Measurements from ENCODE around the gene PEX12.
"Not testable (repeated sequence)": the region's sequence is repeated elsewhere in the genome, so short reads cannot be mapped to it uniquely, and the experiment has no call there.

Gene PEX12

GRCh38 chr17:35578197-35578928 is at the start of gene PEX12:
TSS of gene PEX12 (minus strand) at chr17:35578571. CDS start at chr17:35578021, 550 bp downstream.
- peak; percentile 84 for DNase-seq

GRCh38 chr17:35627417-35627816 is 49.0 kb upstream of the PEX12 start:
- no peak for DNase-seq

GRCh38 chr17:35621768-35622167 is 43.4 kb upstream of the PEX12 start:
- DNase-seq = no peak

- no peak for DNase-seq
Measured at GRCh38 chr17:35618628-35619027, 40.3 kb upstream of the PEX12 start.

GRCh38 chr17:35617505-35617904 is 39.1 kb upstream of the PEX12 start:
- no peak for DNase-seq

GRCh38 chr17:35616536-35616935 is 38.2 kb upstream of the PEX12 start:
- no peak for DNase-seq

GRCh38 chr17:35614810-35615209 is 36.4 kb upstream of the PEX12 start:
- no peak for DNase-seq

GRCh38 chr17:35612924-35613521 is 34.7 kb upstream of the PEX12 start:
- DNase-seq = no peak

- not testable (repeated sequence) for DNase-seq
Measured at GRCh38 chr17:35610746-35611145, 32.4 kb upstream of the PEX12 start.

GRCh38 chr17:35609831-35610230 is 31.5 kb upstream of the PEX12 start:
- DNase-seq = no peak

GRCh38 chr17:35607239-35607847 is 29.0 kb upstream of the PEX12 start:
- DNase-seq = no peak

GRCh38 chr17:35605678-35606077 is 27.3 kb upstream of the PEX12 start:
- DNase-seq = no peak

- no peak for DNase-seq
Measured at GRCh38 chr17:35603674-35604073, 25.3 kb upstream of the PEX12 start.

GRCh38 chr17:35597604-35598003 is 19.2 kb upstream of the PEX12 start:
- no peak for DNase-seq

- DNase-seq = no peak
Measured at GRCh38 chr17:35596530-35597233, 18.3 kb upstream of the PEX12 start.

- DNase-seq = no peak
Measured at GRCh38 chr17:35596072-35596471, 17.7 kb upstream of the PEX12 start.

- no peak for DNase-seq
Measured at GRCh38 chr17:35588196-35588920, 10.0 kb upstream of the PEX12 start.

GRCh38 chr17:35587074-35587961 is 8.9 kb upstream of the PEX12 start, which contains the start of gene AP2B1:
TSS of gene AP2B1 (plus strand) at chr17:35587322. CDS start at chr17:35594031, 6,709 bp downstream.
- DNase-seq = peak; percentile 97

GRCh38 chr17:35586569-35587073 is 8.2 kb upstream of the PEX12 start:
- DNase-seq = no peak

GRCh38 chr17:35584061-35584460 is 5.7 kb upstream of the PEX12 start:
- no peak for DNase-seq

GRCh38 chr17:35578929-35579432 is 610 bp upstream of the PEX12 start:
- no peak for DNase-seq

Data from activated effector memory CD4-positive, alpha-beta T cell treated with Interleukin-2 at 50 U/mL for 16 hours (primary cell).